ENCODE measurements around the gene SHROOM3.

Gene SHROOM3

GRCh38 chr4:76544725-76545124 is 109.7 kb downstream of the SHROOM3 start:
- no peak for DNase-seq

GRCh38 chr4:76545226-76545884 is 110.3 kb downstream of the SHROOM3 start:
- DNase-seq = no peak

- no peak for DNase-seq
Measured at GRCh38 chr4:76546327-76546726, 111.3 kb downstream of the SHROOM3 start.

GRCh38 chr4:76546759-76547742 is 112.0 kb downstream of the SHROOM3 start:
- DNase-seq = no peak

GRCh38 chr4:76548704-76549103 is 113.7 kb downstream of the SHROOM3 start:
- no peak for DNase-seq

GRCh38 chr4:76549765-76550164 is 114.7 kb downstream of the SHROOM3 start:
- no peak for DNase-seq

GRCh38 chr4:76550966-76551780 is 116.1 kb downstream of the SHROOM3 start:
- no peak for DNase-seq

GRCh38 chr4:76554630-76555029 is 119.6 kb downstream of the SHROOM3 start:
- DNase-seq = no peak

GRCh38 chr4:76556452-76556851 is 121.4 kb downstream of the SHROOM3 start:
- DNase-seq = no peak

- DNase-seq = no peak
Measured at GRCh38 chr4:76558396-76559235, 123.6 kb downstream of the SHROOM3 start.

GRCh38 chr4:76559236-76560071 is 124.4 kb downstream of the SHROOM3 start:
- DNase-seq = no peak

- DNase-seq = no peak
Measured at GRCh38 chr4:76562161-76562560, 127.1 kb downstream of the SHROOM3 start.

GRCh38 chr4:76562836-76563453 is 127.9 kb downstream of the SHROOM3 start:
- DNase-seq = no peak

GRCh38 chr4:76563454-76564122 is 128.6 kb downstream of the SHROOM3 start:
- no peak for DNase-seq

- DNase-seq = no peak
Measured at GRCh38 chr4:76564123-76564915, 129.3 kb downstream of the SHROOM3 start.

GRCh38 chr4:76568262-76568661 is 133.2 kb downstream of the SHROOM3 start:
- no peak for DNase-seq

GRCh38 chr4:76569225-76569624 is 134.2 kb downstream of the SHROOM3 start:
- DNase-seq = no peak

- no peak for DNase-seq
Measured at GRCh38 chr4:76569706-76570105, 134.7 kb downstream of the SHROOM3 start.

All from SHP77 treated with DMSO at 0.1 percent for 48 hours (cell line).